Neural progenitor cell (in vitro differentiated cells): ENCODE measurements around the gene ATXN1. TPM values are rescaled to one million over a fixed set of nuclear protein-coding genes. Genes with fewer than 3 reads are reported as not detected.

ENCODE experiments used
- DNase-seq: peaks from one replicate; pipeline ENCODE4 v3.0.0-alpha.2; 2016; ENCODE audit warnings: low spot score
- H2AFZ ChIP-seq: fragments of 200-600 bp; sonication (generic); replicated peaks from 2 replicates; pipeline ENCODE4 v1.6.1; 2016; ENCODE audit warnings: antibody characterized with exemption
- H3F3A ChIP-seq: fragments of 200-600 bp; sonication (generic); 2 replicates; pipeline ENCODE4 v1.6.1; 2016; ENCODE audit warnings: antibody characterized with exemption, low read depth
- H3K27ac ChIP-seq: fragments of 200-600 bp; sonication (generic); 2 replicates; pipeline ENCODE4 v1.5.1; 2016; ENCODE audit warnings: mild to moderate bottlenecking
- H3K27me3 ChIP-seq: fragments of 200-600 bp; sonication (generic); 2 replicates; pipeline ENCODE4 v1.6.1; 2016; ENCODE audit warnings: mild to moderate bottlenecking, moderate library complexity
- H3K36me3 ChIP-seq: fragments of 200-600 bp; sonication (generic); 2 replicates; pipeline ENCODE4 v1.5.1; 2016
- H3K4me1 ChIP-seq: fragments of 200-600 bp; sonication (generic); 2 replicates; pipeline ENCODE4 v1.6.1; 2016; ENCODE audit warnings: mixed run types
- H3K4me2 ChIP-seq: fragments of 200-600 bp; sonication (generic); 2 replicates; pipeline ENCODE4 v1.6.1; 2016
- H3K4me3 ChIP-seq: fragments of 200-600 bp; sonication (generic); 2 replicates; pipeline ENCODE4 v1.5.1; 2016
- H3K79me2 ChIP-seq: fragments of 200-600 bp; sonication (generic); 2 replicates; pipeline ENCODE4 v1.6.1; 2016; ENCODE audit warnings: low read depth
- H3K9ac ChIP-seq: fragments of 200-600 bp; sonication (generic); 2 replicates; pipeline ENCODE4 v1.6.1; 2016
- H3K9me3 ChIP-seq: fragments of 200-600 bp; sonication (generic); 2 replicates; pipeline ENCODE4 v1.5.1; 2016; ENCODE audit warnings: low read depth
- H4K20me1 ChIP-seq: fragments of 200-600 bp; sonication (generic); 2 replicates; pipeline ENCODE4 v1.6.1; 2016; ENCODE audit warnings: low read depth
- H3K27ac Mint-ChIP-seq: 3 replicates; pipeline ENCODE4 v1.8.0; 2021; ENCODE audit warnings: mixed read lengths
- H3K27me3 Mint-ChIP-seq: 2 replicates; pipeline ENCODE4 v1.8.0; 2022; ENCODE audit warnings: low read depth, mild to moderate bottlenecking, inconsistent platforms, moderate library complexity, mixed read lengths; ENCODE audit not compliant: insufficient read depth
- H3K36me3 Mint-ChIP-seq: 3 replicates; pipeline ENCODE4 v1.8.0; 2021; ENCODE audit warnings: mixed read lengths
- H3K4me1 Mint-ChIP-seq: 3 replicates; pipeline ENCODE4 v1.8.0; 2021; ENCODE audit warnings: mixed read lengths
- H3K4me3 Mint-ChIP-seq: 3 replicates; pipeline ENCODE4 v1.8.0; 2021; ENCODE audit warnings: mild to moderate bottlenecking, moderate library complexity, mixed read lengths
- H3K9me3 Mint-ChIP-seq: 3 replicates; pipeline ENCODE4 v1.8.0; 2020; ENCODE audit warnings: mixed read lengths
- CTCF ChIP-seq: fragments of 200-600 bp; sonication (generic); IDR thresholded peaks from 2 replicates; pipeline ENCODE4 v1.5.1; 2017; ENCODE audit warnings: antibody characterized with exemption, mild to moderate bottlenecking
- EZH2 ChIP-seq: fragments of 200-600 bp; sonication (generic); IDR thresholded peaks from 2 replicates; pipeline ENCODE4 v1.6.1; 2017; ENCODE audit warnings: antibody characterized with exemption, mild to moderate bottlenecking, moderate library complexity
- EZH2phosphoT487 ChIP-seq: fragments of 200-600 bp; sonication (generic); IDR thresholded peaks from 2 replicates; pipeline ENCODE4 v1.6.1; 2017; ENCODE audit warnings: antibody characterized with exemption
- total RNA-seq: library from RNA; depleted of rRNA; stranded (reverse); fragments of >200 nt; gene quantifications from 2 replicates; pipeline ENCODE4 v1.2.3, GENCODE V29; 2015; ENCODE audit warnings: low replicate concordance

Gene ATXN1
- total RNA-seq, 1 donor from 2014 or later, result 3.6 TPM

- Mint-ChIP-seq H3K27me3 (peaks cover 4% of the 10 kb centered on the region), H3K36me3 (no peaks in the 10 kb centered on the region), H3K4me3 (no peak overlapping the region), H3K9me3 (no peaks in the 10 kb centered on the region), H3K4me1 (peaks cover 71% of the 10 kb centered on the region), H3K27ac (no peak overlapping the region)
- Histone ChIP-seq H3K79me2 (no peaks in the 10 kb centered on the region), H3K9me3 (no peaks in the 10 kb centered on the region), H3K9ac (no peak overlapping the region), H3K4me1 (no peaks in the 10 kb centered on the region), H3K4me2 (no peak overlapping the region), H4K20me1 (no peaks in the 10 kb centered on the region), H3K27me3 (no peaks in the 10 kb centered on the region), H3F3A (no peaks in the 10 kb centered on the region), H3K4me3 (no peak overlapping the region), H2AFZ (no peak overlapping the region), H3K27ac (no peak overlapping the region), H3K36me3 (no peaks in the 10 kb centered on the region)
- DNase-seq, result no peak
- TF ChIP-seq CTCF, result no peak
- TF ChIP-seq EZH2, result no peak
- TF ChIP-seq EZH2phosphoT487, result no peak
Observed at GRCh38 chr6:16725145-16725864, 36.0 kb downstream of the ATXN1 start.

GRCh38 chr6:16723826-16724225 is 37.4 kb downstream of the ATXN1 start:
- no peaks in the 10 kb centered on the region for H3K36me3 ChIP-seq
- H3K4me3 ChIP-seq, result no peak overlapping the region
- no peaks in the 10 kb centered on the region for H3K9me3 ChIP-seq
- no peak overlapping the region for H3K4me2 ChIP-seq
- no peaks in the 10 kb centered on the region for H3F3A ChIP-seq
- no peaks in the 10 kb centered on the region for H3K4me1 ChIP-seq
- H3K9ac ChIP-seq, result no peak overlapping the region
- no peak for DNase-seq
- no peak overlapping the region for H2AFZ ChIP-seq
- Mint-ChIP-seq H3K4me3 (no peak overlapping the region), H3K36me3 (peaks cover 2% of the 10 kb centered on the region), H3K27ac (peak overlapping the region; percentile 73), H3K27me3 (peaks cover 4% of the 10 kb centered on the region), H3K9me3 (peaks cover 3% of the 10 kb centered on the region), H3K4me1 (peaks cover 66% of the 10 kb centered on the region)
- no peak overlapping the region for H3K27ac ChIP-seq
- no peaks in the 10 kb centered on the region for H4K20me1 ChIP-seq
- H3K27me3 ChIP-seq, result no peaks in the 10 kb centered on the region
- TF ChIP-seq EZH2phosphoT487 (no peak), CTCF (no peak), EZH2 (no peak)
- no peaks in the 10 kb centered on the region for H3K79me2 ChIP-seq

- Mint-ChIP-seq H3K9me3 (peaks cover 3% of the 10 kb centered on the region), H3K4me1 (peaks cover 64% of the 10 kb centered on the region)
- no peaks in the 10 kb centered on the region for H3K4me1 ChIP-seq
Observed at GRCh38 chr6:16723402-16723801, 37.9 kb downstream of the ATXN1 start.

More at GRCh38 chr6:16723402-16723801, 37.9 kb downstream of the ATXN1 start:
- no peaks in the 10 kb centered on the region for H3K27me3 ChIP-seq
- no peak overlapping the region for H3K9ac ChIP-seq
- H2AFZ ChIP-seq, result no peak overlapping the region
- no peaks in the 10 kb centered on the region for H3K9me3 ChIP-seq
- H3K27ac ChIP-seq, result no peak overlapping the region
- TF ChIP-seq CTCF (no peak), EZH2 (no peak), EZH2phosphoT487 (no peak)
- H3K4me3 Mint-ChIP-seq, result no peak overlapping the region
- no peaks in the 10 kb centered on the region for H4K20me1 ChIP-seq
- H3K79me2 ChIP-seq, result no peaks in the 10 kb centered on the region
- peaks cover 4% of the 10 kb centered on the region for H3K27me3 Mint-ChIP-seq
- no peak for DNase-seq
- no peak overlapping the region for H3K4me2 ChIP-seq
- peaks cover 2% of the 10 kb centered on the region for H3K36me3 Mint-ChIP-seq
- H3K36me3 ChIP-seq, result no peaks in the 10 kb centered on the region
- no peak overlapping the region for H3K4me3 ChIP-seq
- no peaks in the 10 kb centered on the region for H3F3A ChIP-seq
- H3K27ac Mint-ChIP-seq, result no peak overlapping the region
